SW 1271 (cell line): ENCODE results near the gene ITGAL.

ENCODE experiments used
- DNase-seq, 2 experiments: peaks; one replicate each; lab custom pipeline; 2025; lab: John Stamatoyannopoulos, UW

The ITGAL gene

DNA sequence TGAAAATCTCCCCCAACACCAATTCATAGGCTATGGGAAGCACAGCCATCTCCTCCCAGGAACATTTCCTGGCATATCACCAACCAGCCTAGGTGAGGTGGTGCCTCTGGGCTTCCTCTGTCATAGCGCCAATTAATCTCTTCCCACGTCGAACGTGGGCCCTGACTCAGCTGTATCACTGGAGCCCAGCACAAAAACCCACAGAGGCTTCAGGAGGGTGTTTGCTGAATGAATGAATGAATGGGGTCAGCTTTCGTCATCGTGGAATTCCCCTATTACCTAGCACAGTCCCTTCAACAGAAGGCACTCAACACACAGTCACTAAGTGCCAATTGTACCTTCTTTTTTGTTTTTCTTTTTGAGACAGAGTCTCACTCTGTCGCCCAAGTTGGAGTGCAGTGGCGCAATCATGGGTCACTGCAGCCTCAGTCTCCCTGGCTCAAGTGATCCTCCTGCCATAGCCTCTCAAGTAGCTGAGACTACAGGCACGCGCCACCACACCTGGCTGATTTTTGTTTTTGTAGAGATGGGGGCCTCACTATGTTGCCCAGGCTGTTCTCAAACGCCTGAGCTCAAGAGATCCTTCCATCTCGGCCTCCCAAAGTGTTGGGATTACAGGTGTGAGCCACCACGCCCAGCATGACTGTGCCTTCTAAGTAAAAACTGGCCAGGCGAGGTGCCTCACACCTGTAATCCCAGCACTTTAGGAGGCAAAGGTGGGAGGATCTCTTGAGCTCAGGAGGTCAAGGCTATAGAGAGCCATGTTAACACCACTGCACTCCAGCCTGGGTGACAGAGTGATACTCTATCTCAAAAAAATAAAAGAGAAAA, 94.8 kb downstream of the ITGAL start:
- DNase-seq = no peak

- DNase-seq = peak in 1 of 2 experiments; percentile 36
Measured at GRCh38 chr16:30567991-30568638, 95.6 kb downstream of the ITGAL start.

- DNase-seq = no peak
Measured at GRCh38 chr16:30569281-30569680, 96.7 kb downstream of the ITGAL start.

DNA sequence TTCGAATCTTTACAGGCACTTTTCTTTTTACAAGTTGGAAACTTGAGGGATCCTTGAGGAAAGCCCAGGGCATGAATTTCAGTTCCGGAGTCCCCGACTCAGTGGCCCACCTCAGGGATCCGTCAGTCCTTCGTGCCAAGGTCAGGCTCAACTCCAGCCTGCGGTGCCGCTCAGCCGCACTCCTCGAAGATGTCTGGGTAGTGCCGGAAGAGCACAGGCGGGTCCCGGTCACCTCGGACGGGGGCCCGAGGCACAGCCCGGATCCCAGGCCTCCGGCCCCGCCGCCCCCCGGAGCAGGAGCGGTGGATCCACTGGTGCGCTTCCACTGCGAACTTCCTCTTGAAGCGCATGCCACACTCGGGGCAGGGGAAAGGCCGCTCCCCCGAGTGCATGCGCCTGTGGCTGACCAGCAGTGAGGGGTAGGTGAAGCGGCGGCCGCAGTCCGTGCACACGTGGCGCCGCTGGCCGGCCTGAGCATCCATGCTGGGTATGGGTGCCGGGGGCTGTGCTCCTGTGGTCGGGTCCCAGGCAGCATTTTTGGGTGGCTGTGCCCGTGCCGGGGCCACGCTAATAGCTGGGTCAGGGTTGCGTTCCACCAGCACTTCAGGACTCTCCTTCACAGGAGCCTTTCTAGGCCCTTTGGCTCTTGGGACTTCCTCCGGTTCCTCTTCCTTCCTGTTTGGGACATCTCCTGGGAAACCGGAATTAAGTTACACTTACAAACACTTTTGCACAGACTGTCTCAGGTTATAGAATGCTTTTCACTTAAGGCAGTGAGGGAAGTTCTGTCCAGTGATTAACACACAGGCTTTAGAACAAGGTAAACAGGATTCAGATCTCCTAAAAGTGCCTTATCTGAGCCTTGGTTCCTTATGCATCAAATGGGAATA, 97.4 kb downstream of the ITGAL start:
- DNase-seq = no peak

DNA sequence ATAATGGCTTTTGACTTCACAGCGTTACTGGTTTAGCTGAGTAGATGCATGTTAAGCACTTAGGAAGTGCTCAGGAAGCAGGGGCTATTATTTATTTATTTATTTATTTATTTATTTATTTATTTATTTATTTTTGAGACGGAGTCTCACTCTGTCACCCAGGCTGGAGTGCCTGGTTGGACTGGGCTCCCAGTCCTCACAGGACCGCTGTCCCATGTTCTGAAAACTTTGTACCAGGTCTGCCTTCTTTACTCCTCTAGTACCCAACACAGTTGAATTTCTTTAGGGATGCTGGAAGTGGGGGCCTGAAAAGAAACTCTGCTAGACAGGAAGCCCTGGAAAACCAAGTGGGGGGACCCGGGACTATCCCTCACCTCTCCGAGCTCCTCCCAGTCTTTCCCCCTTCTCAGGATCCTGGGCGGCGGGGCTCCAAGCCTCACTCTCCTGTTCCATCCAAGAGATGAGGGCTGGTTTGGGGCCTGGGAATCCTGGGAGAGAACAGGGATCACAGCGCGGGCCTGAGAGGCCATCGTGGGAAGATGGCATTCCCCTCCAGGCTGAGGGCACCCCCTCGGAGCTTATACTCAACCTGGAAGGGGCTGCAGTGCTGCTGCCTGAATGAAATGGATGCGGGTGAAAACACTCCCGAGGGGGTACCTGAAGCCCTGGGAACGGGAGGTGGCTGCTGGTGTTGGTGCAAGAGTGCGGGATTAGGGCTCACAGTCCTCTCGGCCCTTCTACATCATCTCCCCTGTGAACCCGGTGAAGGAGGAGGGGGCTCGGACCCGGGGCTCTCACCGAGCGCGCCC, 98.3 kb downstream of the ITGAL start:
- DNase-seq = no peak

GRCh38 chr16:30571445-30572322, 99.1 kb downstream of the ITGAL start, which contains the start of gene ZNF688:
ZNF688 (minus strand) TSS chr16:30571714; CDS start chr16:30571629, 85 bp downstream.
- peak; percentile 91 to 97 for DNase-seq
